Measurements from ENCODE around the gene LIMS1. TPM values are rescaled to one million over a fixed set of nuclear protein-coding genes. Genes with fewer than 3 reads are reported as not detected.

Gene LIMS1
- total RNA-seq = 136 and 201 TPM in 2 replicates

GRCh38 chr2:108533832-108534583 is at the start of gene LIMS1:
Gene LIMS1 (plus strand): TSS chr2:108534470. CDS start chr2:108534563, 93 bp downstream.

GRCh38 chr2:108719149-108720044 is 185.1 kb downstream of the LIMS1 start, which contains the start of gene RANBP2:
Gene RANBP2 (plus strand): TSS chr2:108719482. CDS start chr2:108719607, 125 bp downstream.

Other genes with a start within 250 kb of the LIMS1 start
- not detected in 2 replicates for gene SULT1C2, start 245.6 kb upstream of the LIMS1 start, total RNA-seq
- 4.3 and 9.3 TPM in 2 replicates for gene SULT1C4, start 156.5 kb upstream of the LIMS1 start, total RNA-seq
- 16.7 and 26.1 TPM in 2 replicates for gene GCC2, start 85.3 kb upstream of the LIMS1 start, total RNA-seq
- 74.9 and 83.9 TPM in 2 replicates for gene RANBP2, start 185.0 kb downstream of the LIMS1 start, total RNA-seq